Effector memory CD8-positive, alpha-beta T cell (primary cell): Measurements from ENCODE around the gene ABRACL.

Experiments
- ATAC-seq: fragments of 150-1000 bp; cut with Tn5 transposase; replicated peaks from 2 replicates; pipeline ENCODE4 v1.10.0; 2021; ENCODE audit warnings: mild to moderate bottlenecking, moderate library complexity
- DNase-seq, 3 experiments: peaks; one replicate each; pipeline ENCODE4 v3.0.0; 2021
- H3K27ac Mint-ChIP-seq, 2 donors: one replicate each; pipeline ENCODE4 v1.8.0; 2022; ENCODE audit warnings: mild to moderate bottlenecking in 2 of 2, mixed read lengths in 2 of 2, moderate library complexity in 2 of 2
- H3K27me3 Mint-ChIP-seq, 2 donors: one replicate each; pipeline ENCODE4 v1.8.0; 2022; ENCODE audit warnings: mixed read lengths in 2 of 2
- H3K36me3 Mint-ChIP-seq: one replicate; pipeline ENCODE4 v1.8.0; 2022; ENCODE audit warnings: mild to moderate bottlenecking, moderate library complexity, mixed read lengths; ENCODE audit not compliant: insufficient read depth
- H3K4me1 Mint-ChIP-seq, 2 donors: one replicate each; pipeline ENCODE4 v1.8.0; 2022; ENCODE audit warnings: low read depth in 2 of 2, mixed read lengths in 2 of 2
- H3K4me3 Mint-ChIP-seq, 2 donors: one replicate each; pipeline ENCODE4 v1.8.0; 2022; ENCODE audit warnings: mild to moderate bottlenecking in 2 of 2, mixed read lengths in 2 of 2, moderate library complexity in 2 of 2
- H3K9me3 Mint-ChIP-seq, 2 donors: one replicate each; pipeline ENCODE4 v1.8.0; 2022; ENCODE audit warnings: mixed read lengths in 2 of 2

Gene ABRACL

GRCh38 chr6:139080255-139080920 lies 51.8 kb downstream of the ABRACL start:
- H3K36me3 Mint-ChIP-seq, result no peaks in the 10 kb centered on the region
- no peaks in the 10 kb centered on the region for H3K27me3 Mint-ChIP-seq
- no peak for DNase-seq
- H3K27ac Mint-ChIP-seq, result no peak overlapping the region
- no peaks in the 10 kb centered on the region for H3K9me3 Mint-ChIP-seq
- H3K4me1 Mint-ChIP-seq, result peaks cover 0 to 2% of the 10 kb centered on the region in 2 donors
- no peak overlapping the region for H3K4me3 Mint-ChIP-seq
- ATAC-seq, result no peak

GRCh38 chr6:139081471-139081870 lies 52.9 kb downstream of the ABRACL start:
- no peaks in the 10 kb centered on the region for H3K27me3 Mint-ChIP-seq
- DNase-seq (no peak), ATAC-seq (no peak)
- no peaks in the 10 kb centered on the region for H3K9me3 Mint-ChIP-seq
- H3K36me3 Mint-ChIP-seq, result no peaks in the 10 kb centered on the region
- no peak overlapping the region for H3K4me3 Mint-ChIP-seq
- H3K4me1 Mint-ChIP-seq, result peaks cover 0 to 2% of the 10 kb centered on the region in 2 donors
- no peak overlapping the region for H3K27ac Mint-ChIP-seq

DNA sequence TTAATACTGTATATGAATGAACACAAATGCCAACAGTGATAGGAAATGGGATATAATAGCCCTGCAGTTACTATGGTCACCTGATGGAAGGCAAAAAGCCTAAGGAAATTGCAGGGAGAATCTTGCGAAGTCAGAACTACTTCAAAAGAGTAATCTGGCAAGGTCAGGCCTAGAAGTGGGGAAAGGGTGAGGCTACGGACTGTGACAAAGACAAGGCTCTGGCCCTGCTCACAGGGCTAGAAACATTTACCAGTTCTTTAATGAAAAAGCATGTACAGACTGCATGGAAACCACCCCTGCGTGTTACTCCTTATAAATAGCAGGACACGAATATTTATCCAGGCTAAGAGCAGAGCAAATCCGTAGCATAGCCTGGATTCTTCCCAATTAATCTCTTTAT lies 53.8 kb downstream of the ABRACL start:
- Mint-ChIP-seq H3K27me3 (peaks cover 0 to 3% of the 10 kb centered on the region in 2 donors), H3K4me3 (no peak overlapping the region), H3K27ac (no peak overlapping the region), H3K9me3 (no peaks in the 10 kb centered on the region), H3K4me1 (peaks cover 0 to 2% of the 10 kb centered on the region in 2 donors), H3K36me3 (no peaks in the 10 kb centered on the region)
- DNase-seq (no peak), ATAC-seq (no peak)

DNA sequence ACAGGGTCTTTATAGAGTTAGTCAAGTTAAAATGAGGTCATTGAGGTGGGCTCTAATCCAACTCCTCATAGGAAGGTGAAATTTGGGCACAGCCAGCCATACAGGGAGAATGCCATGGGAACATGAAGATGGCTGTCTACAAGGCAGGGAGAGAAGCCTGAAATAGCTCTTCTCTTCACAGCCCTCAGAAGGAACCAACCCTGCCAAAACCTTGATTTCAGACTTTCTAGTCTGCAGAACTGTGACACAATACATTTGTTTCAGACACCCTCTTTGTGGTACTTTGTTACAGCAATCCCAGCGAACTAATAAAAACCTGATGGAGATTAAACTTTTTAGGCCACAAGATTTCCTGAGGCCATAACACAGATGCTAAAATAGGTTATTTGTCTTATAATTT lies 63.3 kb downstream of the ABRACL start:
- no peaks in the 10 kb centered on the region for H3K9me3 Mint-ChIP-seq
- ATAC-seq (no peak), DNase-seq (no peak)
- H3K4me3 Mint-ChIP-seq, result no peak overlapping the region
- no peak overlapping the region for H3K27ac Mint-ChIP-seq
- H3K27me3 Mint-ChIP-seq, result peaks cover 6 to 11% of the 10 kb centered on the region in 2 donors
- H3K4me1 Mint-ChIP-seq, result peaks cover 0 to 2% of the 10 kb centered on the region in 2 donors
- no peaks in the 10 kb centered on the region for H3K36me3 Mint-ChIP-seq
